SK-N-SH (cell line): ENCODE results near the gene TFR2. TPM values are rescaled to one million over a fixed set of nuclear protein-coding genes. Genes with fewer than 3 reads are reported as not detected.

Source experiments
- CTCF ChIA-PET: fragments of 300-600, 350-600 bp; formaldehyde crosslinking; extraction: SDS; loops from one replicate; lab custom pipeline; 2021; lab: Yijun Ruan, JAX
- POLR2A ChIA-PET: fragments of 350-600 bp; sonication (Branson Sonifier 250); formaldehyde crosslinking; extraction: SDS; loops from one replicate; lab custom pipeline; 2020; ENCODE audit warnings: antibody characterized with exemption, inconsistent platforms; lab: Yijun Ruan, JAX
- DNase-seq: peaks from one replicate; pipeline ENCODE4 v3.0.0; 2012
- H2AFZ ChIP-seq: fragments of 200-600 bp; sonication (generic); 2 replicates; pipeline ENCODE4 v1.8.1; 2016; ENCODE audit warnings: antibody characterized with exemption, mild to moderate bottlenecking, low read depth
- H3F3A ChIP-seq: fragments of 200-600 bp; sonication (generic); replicated peaks from 2 replicates; pipeline ENCODE3; 2016; ENCODE audit warnings: antibody characterized with exemption, mild to moderate bottlenecking; ENCODE audit not compliant: insufficient read depth
- H3K27ac ChIP-seq, 2 experiments: fragments of 200-500 bp in 1 of 2; fragments of 200-600 bp in 1 of 2; sonication (Bioruptor generic) in 1 of 2; sonication (generic), shearing (Covaris generic) in 1 of 2; 2 replicates each; pipeline versions ENCODE4 v1.5.1 to v1.6.1; 2014 to 2016; ENCODE audit warnings: low read depth in 2 of 2, inconsistent platforms in 1 of 2, low read length in 1 of 2, mild to moderate bottlenecking in 1 of 2, mixed read lengths in 1 of 2
- H3K27me3 ChIP-seq: fragments of 200-600 bp; sonication (generic), shearing (Covaris generic); 2 replicates; pipeline ENCODE4 v1.6.1; 2016; ENCODE audit warnings: mixed run types; ENCODE audit not compliant: insufficient read depth
- H3K36me3 ChIP-seq, 2 experiments: fragments of 200-500 bp in 1 of 2; fragments of 200-600 bp in 1 of 2; sonication (Bioruptor generic) in 1 of 2; sonication (generic) in 1 of 2; replicated peaks in 1 of 2; 2 replicates each; pipeline versions ENCODE3 to v1.5.1; 2014 to 2016; ENCODE audit warnings: low read length in 1 of 2, mild to moderate bottlenecking in 1 of 2; ENCODE audit not compliant: insufficient read depth in 2 of 2, control insufficient read depth in 1 of 2
- H3K4me1 ChIP-seq, 2 experiments: fragments of 200-500 bp in 1 of 2; fragments of 200-600 bp in 1 of 2; sonication (Bioruptor generic) in 1 of 2; sonication (generic), shearing (Covaris generic) in 1 of 2; 2 replicates each; pipeline versions ENCODE4 v1.5.1 to v1.6.1; 2014 to 2016; ENCODE audit warnings: low read depth in 1 of 2, low read length in 1 of 2, mixed run types in 1 of 2; ENCODE audit not compliant: insufficient read depth in 2 of 2, control insufficient read depth in 1 of 2
- H3K4me2 ChIP-seq: fragments of 200-600 bp; sonication (generic), shearing (Covaris generic); 2 replicates; pipeline ENCODE4 v1.6.1; 2017; ENCODE audit warnings: mixed run types
- H3K4me3 ChIP-seq, 2 experiments: fragments of 200-500 bp in 1 of 2; fragments of 200-600 bp in 1 of 2; sonication (Bioruptor generic) in 1 of 2; sonication (generic), shearing (Covaris generic) in 1 of 2; 2 replicates each; pipeline versions ENCODE4 v1.5.1 to v1.8.1; 2014 to 2016; ENCODE audit warnings: low read depth in 2 of 2, inconsistent platforms in 1 of 2, low read length in 1 of 2, mild to moderate bottlenecking in 1 of 2, mixed read lengths in 1 of 2, moderate library complexity in 1 of 2
- H3K79me2 ChIP-seq: fragments of 200-600 bp; sonication (generic); 2 replicates; pipeline ENCODE4 v1.8.1; 2017; ENCODE audit warnings: mild to moderate bottlenecking; ENCODE audit not compliant: insufficient read depth
- H3K9ac ChIP-seq: fragments of 200-600 bp; sonication (generic); 2 replicates; pipeline ENCODE4 v1.6.1; 2017; ENCODE audit warnings: mixed run types
- H3K9me2 ChIP-seq: fragments of 200-600 bp; sonication (generic); 2 replicates; pipeline ENCODE4 v1.6.1; 2017; ENCODE audit warnings: mixed run types
- H3K9me3 ChIP-seq: fragments of 200-600 bp; sonication (generic); 2 replicates; pipeline ENCODE4 v1.6.1; 2017; ENCODE audit warnings: mixed run types, mild to moderate bottlenecking, moderate library complexity
- H4K20me1 ChIP-seq: fragments of 200-600 bp; sonication (generic); 2 replicates; pipeline ENCODE4 v1.6.1; 2017; ENCODE audit warnings: mild to moderate bottlenecking, mixed run types; ENCODE audit not compliant: insufficient read depth
- CHD2 ChIP-seq: fragments of 150-350 bp; IDR thresholded peaks from 2 replicates; pipeline ENCODE4 v1.6.1; 2018; ENCODE audit warnings: low read length; ENCODE audit not compliant: partially characterized antibody
- EP300 ChIP-seq, 2 experiments: IDR thresholded peaks; 2 replicates each; pipeline versions ENCODE4 v1.4.0 to v1.6.1; 2012; ENCODE audit warnings: borderline replicate concordance in 1 of 2, low read depth in 1 of 2, low read length in 1 of 2
- FOSL2 ChIP-seq: IDR thresholded peaks from 2 replicates; pipeline ENCODE4 v1.4.0; 2012; ENCODE audit warnings: low read depth, mild to moderate bottlenecking, moderate library complexity, borderline replicate concordance
- FOXJ3 ChIP-seq: sonication (generic); formaldehyde crosslinking; IDR thresholded peaks from 2 replicates; pipeline ENCODE4 v1.5.1; 2020; ENCODE audit warnings: mild to moderate bottlenecking, missing genetic modification reagents
- GABPA ChIP-seq: IDR thresholded peaks from 2 replicates; pipeline ENCODE4 v1.4.0; 2012; ENCODE audit warnings: low read depth, mild to moderate bottlenecking
- GATA2 ChIP-seq: sonication (generic); formaldehyde crosslinking; IDR thresholded peaks from 2 replicates; pipeline ENCODE4 v1.5.0; 2020; ENCODE audit warnings: mild to moderate bottlenecking, missing genetic modification reagents
- NRF1 ChIP-seq: IDR thresholded peaks from 2 replicates; pipeline ENCODE4 v1.6.1; 2012; ENCODE audit warnings: low read depth, mild to moderate bottlenecking, low read length
- POLR2AphosphoS5 ChIP-seq: IDR thresholded peaks from 2 replicates; pipeline ENCODE4 v1.6.1; 2012; ENCODE audit warnings: low read depth, low read length
- RAD21 ChIP-seq: IDR thresholded peaks from 2 replicates; pipeline ENCODE4 v1.6.1; 2012; ENCODE audit warnings: mild to moderate bottlenecking, low read length
- RXRA ChIP-seq: IDR thresholded peaks from 2 replicates; pipeline ENCODE4 v1.4.0; 2012; ENCODE audit warnings: low read depth, mild to moderate bottlenecking, borderline replicate concordance
- SIN3A ChIP-seq: IDR thresholded peaks from 2 replicates; pipeline ENCODE4 v1.6.1; 2012; ENCODE audit warnings: low read depth, mild to moderate bottlenecking, low read length, moderate library complexity, borderline replicate concordance
- SMC3 ChIP-seq: IDR thresholded peaks from 2 replicates; pipeline ENCODE4 v1.6.1; 2012; ENCODE audit warnings: low read depth, low read length, improper control_type of control experiment
- TAF1 ChIP-seq: IDR thresholded peaks from 2 replicates; pipeline ENCODE4 v1.6.1; 2012; ENCODE audit warnings: low read depth, mild to moderate bottlenecking, low read length, moderate library complexity, borderline replicate concordance
- TCF12 ChIP-seq: IDR thresholded peaks from 2 replicates; pipeline ENCODE4 v1.4.0; 2012
- WGBS: methylation state at CpG from one replicate; pipeline ENCODE4 v1.1.6; 2017; ENCODE audit warnings: low lambda C conversion rate; 5-methylcytosine and 5-hydroxymethylcytosine counted together
- polyA plus RNA-seq, 3 experiments: library from polyadenylated mRNA; depleted of rRNA; stranded (reverse); fragments of >200 nt; gene quantifications; 2 replicates each; pipeline ENCODE4 v1.2.3, GENCODE V29; 2012
- TF ChIP-seq, protein P1 (sequence below): fragments of 200-600 bp; sonication (generic); IDR thresholded peaks from 2 replicates; pipeline ENCODE4 v1.6.1; 2017; ENCODE audit warnings: antibody characterized with exemption, mild to moderate bottlenecking, moderate library complexity
- TF ChIP-seq, protein P2 (sequence below): IDR thresholded peaks from 2 replicates; pipeline ENCODE4 v1.6.1; 2012; ENCODE audit warnings: mild to moderate bottlenecking, low read depth, low read length, moderate library complexity
- TF ChIP-seq, protein P3 (sequence below): IDR thresholded peaks from 2 replicates; pipeline ENCODE4 v1.4.0; 2012; ENCODE audit warnings: low read depth
- TF ChIP-seq, protein P4 (sequence below): IDR thresholded peaks from 2 replicates; pipeline ENCODE4; 2012

TFR2 gene
- polyA plus RNA-seq, 1 of the 3 experiments (the other 2 are of a cell fraction) = 0.30 TPM

DNA sequence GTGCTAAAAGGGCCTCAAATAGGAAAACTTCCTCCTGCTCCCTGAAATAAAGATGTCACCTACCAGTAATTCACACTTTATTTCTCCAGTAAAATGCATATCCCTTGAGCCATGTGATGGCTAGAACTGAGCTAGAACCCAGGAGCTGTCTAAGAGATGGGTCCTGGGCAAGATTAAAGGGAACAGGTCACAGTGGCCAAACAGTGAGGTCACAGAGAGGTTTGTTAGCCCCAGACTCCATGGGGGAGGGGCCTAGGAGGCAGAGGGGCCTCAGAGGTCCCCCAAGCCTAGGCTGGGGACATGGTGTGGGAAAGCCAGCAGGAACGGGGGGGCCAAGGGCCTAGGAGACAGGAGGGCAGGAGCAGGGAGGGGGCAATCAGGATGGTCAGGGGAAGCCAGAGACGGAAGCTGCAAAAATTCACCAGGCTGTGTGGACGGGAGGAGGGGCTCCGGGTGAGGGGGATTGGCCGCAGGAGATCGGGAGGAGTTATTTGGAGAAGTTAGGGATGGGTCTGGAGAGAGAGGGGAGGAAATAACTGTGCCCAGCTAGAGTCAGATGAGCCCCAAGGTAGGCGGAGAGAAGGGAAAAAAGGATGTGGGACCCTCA, 51.9 kb downstream of the TFR2 start (continued):
- TF ChIP-seq, protein P1, sequence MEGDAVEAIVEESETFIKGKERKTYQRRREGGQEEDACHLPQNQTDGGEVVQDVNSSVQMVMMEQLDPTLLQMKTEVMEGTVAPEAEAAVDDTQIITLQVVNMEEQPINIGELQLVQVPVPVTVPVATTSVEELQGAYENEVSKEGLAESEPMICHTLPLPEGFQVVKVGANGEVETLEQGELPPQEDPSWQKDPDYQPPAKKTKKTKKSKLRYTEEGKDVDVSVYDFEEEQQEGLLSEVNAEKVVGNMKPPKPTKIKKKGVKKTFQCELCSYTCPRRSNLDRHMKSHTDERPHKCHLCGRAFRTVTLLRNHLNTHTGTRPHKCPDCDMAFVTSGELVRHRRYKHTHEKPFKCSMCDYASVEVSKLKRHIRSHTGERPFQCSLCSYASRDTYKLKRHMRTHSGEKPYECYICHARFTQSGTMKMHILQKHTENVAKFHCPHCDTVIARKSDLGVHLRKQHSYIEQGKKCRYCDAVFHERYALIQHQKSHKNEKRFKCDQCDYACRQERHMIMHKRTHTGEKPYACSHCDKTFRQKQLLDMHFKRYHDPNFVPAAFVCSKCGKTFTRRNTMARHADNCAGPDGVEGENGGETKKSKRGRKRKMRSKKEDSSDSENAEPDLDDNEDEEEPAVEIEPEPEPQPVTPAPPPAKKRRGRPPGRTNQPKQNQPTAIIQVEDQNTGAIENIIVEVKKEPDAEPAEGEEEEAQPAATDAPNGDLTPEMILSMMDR = no peak
- TF ChIP-seq TCF12 (no peak), NRF1 (no peak), GATA2 (no peak), TAF1 (no peak), CHD2 (no peak), FOSL2 (no peak), SIN3A (no peak)
- TF ChIP-seq, protein P2, sequence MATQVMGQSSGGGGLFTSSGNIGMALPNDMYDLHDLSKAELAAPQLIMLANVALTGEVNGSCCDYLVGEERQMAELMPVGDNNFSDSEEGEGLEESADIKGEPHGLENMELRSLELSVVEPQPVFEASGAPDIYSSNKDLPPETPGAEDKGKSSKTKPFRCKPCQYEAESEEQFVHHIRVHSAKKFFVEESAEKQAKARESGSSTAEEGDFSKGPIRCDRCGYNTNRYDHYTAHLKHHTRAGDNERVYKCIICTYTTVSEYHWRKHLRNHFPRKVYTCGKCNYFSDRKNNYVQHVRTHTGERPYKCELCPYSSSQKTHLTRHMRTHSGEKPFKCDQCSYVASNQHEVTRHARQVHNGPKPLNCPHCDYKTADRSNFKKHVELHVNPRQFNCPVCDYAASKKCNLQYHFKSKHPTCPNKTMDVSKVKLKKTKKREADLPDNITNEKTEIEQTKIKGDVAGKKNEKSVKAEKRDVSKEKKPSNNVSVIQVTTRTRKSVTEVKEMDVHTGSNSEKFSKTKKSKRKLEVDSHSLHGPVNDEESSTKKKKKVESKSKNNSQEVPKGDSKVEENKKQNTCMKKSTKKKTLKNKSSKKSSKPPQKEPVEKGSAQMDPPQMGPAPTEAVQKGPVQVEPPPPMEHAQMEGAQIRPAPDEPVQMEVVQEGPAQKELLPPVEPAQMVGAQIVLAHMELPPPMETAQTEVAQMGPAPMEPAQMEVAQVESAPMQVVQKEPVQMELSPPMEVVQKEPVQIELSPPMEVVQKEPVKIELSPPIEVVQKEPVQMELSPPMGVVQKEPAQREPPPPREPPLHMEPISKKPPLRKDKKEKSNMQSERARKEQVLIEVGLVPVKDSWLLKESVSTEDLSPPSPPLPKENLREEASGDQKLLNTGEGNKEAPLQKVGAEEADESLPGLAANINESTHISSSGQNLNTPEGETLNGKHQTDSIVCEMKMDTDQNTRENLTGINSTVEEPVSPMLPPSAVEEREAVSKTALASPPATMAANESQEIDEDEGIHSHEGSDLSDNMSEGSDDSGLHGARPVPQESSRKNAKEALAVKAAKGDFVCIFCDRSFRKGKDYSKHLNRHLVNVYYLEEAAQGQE = no peak

DNA sequence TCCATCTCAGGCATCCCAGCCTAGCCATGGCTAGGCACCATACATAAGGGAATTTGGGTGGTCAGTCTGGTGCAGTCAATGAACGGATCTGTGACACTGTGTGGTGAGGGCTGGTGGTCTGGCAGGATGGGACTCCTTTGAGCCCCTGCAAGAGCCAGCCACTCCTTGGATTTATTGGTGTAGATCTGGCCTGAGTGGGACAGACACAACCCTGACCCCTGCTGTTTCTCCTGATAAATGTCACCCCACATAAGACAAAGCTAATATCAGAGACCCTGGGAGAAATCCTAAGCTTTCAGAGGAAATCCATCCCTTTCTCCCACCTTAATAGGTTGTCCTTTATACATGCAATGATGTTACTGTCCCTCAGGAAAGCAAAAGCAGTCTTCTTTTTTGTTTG, 52.9 kb downstream of the TFR2 start:
- Histone ChIP-seq H4K20me1 (peaks cover 17% of the 10 kb centered on the region), H2AFZ (no peak overlapping the region), H3K9me2 (no peaks in the 10 kb centered on the region), H3K4me2 (no peak overlapping the region), H3K79me2 (peaks cover 22% of the 10 kb centered on the region), H3F3A (peaks cover 7% of the 10 kb centered on the region), H3K27ac (no peak overlapping the region), H3K9ac (no peak overlapping the region), H3K9me3 (no peaks in the 10 kb centered on the region)
- POLR2A ChIA-PET = interaction anchor here (2.6 kb wide), 1 partner anchor 15 kb away, joined by 16 read pairs; the partner anchor contains the start of gene PCOLCE
- 71% methylated on average over 1 of the region's 1 CpG for WGBS
- CTCF ChIA-PET = interaction anchor here (0.5 to 11.9 kb wide), 27 partner anchors 9 to 159 kb away, joined by 3 to 149 read pairs (median 5); partner anchors contain the start of genes AGFG2, MEPCE, MOSPD3 and NYAP1
- TF ChIP-seq RXRA = no peak
- TF ChIP-seq, protein P2 = no peak
- no peak for TF ChIP-seq EP300 (IDR thresholded peaks at IDR 0.05; ENCODE audit: borderline replicate concordance in 1 of 2, low read depth in 1 of 2, low read length in 1 of 2)
- TF ChIP-seq, protein P1 = peak; percentile 62
- TF ChIP-seq FOXJ3 = no peak
- TF ChIP-seq SMC3 = peak; percentile 66
- TF ChIP-seq, protein P3, sequence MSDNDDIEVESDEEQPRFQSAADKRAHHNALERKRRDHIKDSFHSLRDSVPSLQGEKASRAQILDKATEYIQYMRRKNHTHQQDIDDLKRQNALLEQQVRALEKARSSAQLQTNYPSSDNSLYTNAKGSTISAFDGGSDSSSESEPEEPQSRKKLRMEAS = no peak
- TF ChIP-seq RAD21 = peak; percentile 68
- no peak for TF ChIP-seq POLR2AphosphoS5
- TF ChIP-seq, protein P4, sequence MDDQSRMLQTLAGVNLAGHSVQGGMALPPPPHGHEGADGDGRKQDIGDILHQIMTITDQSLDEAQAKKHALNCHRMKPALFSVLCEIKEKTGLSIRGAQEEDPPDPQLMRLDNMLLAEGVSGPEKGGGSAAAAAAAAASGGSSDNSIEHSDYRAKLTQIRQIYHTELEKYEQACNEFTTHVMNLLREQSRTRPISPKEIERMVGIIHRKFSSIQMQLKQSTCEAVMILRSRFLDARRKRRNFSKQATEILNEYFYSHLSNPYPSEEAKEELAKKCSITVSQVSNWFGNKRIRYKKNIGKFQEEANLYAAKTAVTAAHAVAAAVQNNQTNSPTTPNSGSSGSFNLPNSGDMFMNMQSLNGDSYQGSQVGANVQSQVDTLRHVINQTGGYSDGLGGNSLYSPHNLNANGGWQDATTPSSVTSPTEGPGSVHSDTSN = no peak
- no peak for TF ChIP-seq GABPA
- no peak for TF ChIP-seq CHD2
- TF ChIP-seq, all 33 proteins: peak for 3
- Histone ChIP-seq H3K27me3 (no peaks in the 10 kb centered on the region), H3K36me3 (no peaks in the 10 kb centered on the region), H3K4me1 (peaks cover 6 to 15% of the 10 kb centered on the region in 2 experiments; a peak in 2 of 4 replicates), H3K4me3 (no peak overlapping the region)
- peak; percentile 72 for DNase-seq
